Measurements from ENCODE around the gene ICOS. TPM values are rescaled to one million over a fixed set of nuclear protein-coding genes. Genes with fewer than 3 reads are reported as not detected.

Gene ICOS, protein sequence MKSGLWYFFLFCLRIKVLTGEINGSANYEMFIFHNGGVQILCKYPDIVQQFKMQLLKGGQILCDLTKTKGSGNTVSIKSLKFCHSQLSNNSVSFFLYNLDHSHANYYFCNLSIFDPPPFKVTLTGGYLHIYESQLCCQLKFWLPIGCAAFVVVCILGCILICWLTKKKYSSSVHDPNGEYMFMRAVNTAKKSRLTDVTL
- total RNA-seq: not detected
- long read RNA-seq: 0 reads

GRCh38 chr2:203936535-203936934, at the start of gene ICOS:
ICOS (plus strand) TSS chr2:203936763; CDS start chr2:203936815, 52 bp downstream.
- no peak for ATAC-seq
- intact Hi-C loops (cut with DNase I): no loop called here
- DNase-seq (ENCODE audit: missing footprints): no peak

DNA sequence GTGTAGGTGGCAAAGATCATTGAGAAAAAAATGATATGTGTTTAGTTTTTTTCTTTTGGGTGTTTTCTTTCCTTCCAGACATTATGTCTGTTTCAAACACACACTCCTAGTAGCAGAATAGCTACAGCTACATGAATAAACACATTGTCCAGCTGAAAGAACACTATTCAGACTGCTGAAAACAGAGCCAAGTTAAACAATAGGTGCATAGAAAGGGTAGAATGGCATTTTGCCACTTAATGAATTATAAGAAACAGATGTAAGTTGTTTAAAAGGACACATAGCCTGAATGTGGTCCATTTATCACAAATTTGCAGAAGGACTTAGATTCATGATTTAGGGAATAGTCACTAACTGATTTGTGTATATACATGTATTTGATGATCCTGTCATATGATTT, 48.9 kb upstream of the ICOS start:
- DNase-seq (ENCODE audit: missing footprints) (no peak), ATAC-seq (peak; percentile 32)
- intact Hi-C loops (cut with DNase I): no loop called here

GRCh38 chr2:203889542-203889941, 47.0 kb upstream of the ICOS start:
- ATAC-seq: no peak
- DNase-seq (ENCODE audit: missing footprints): no peak
- intact Hi-C loops (cut with DNase I): no loop called here

DNA sequence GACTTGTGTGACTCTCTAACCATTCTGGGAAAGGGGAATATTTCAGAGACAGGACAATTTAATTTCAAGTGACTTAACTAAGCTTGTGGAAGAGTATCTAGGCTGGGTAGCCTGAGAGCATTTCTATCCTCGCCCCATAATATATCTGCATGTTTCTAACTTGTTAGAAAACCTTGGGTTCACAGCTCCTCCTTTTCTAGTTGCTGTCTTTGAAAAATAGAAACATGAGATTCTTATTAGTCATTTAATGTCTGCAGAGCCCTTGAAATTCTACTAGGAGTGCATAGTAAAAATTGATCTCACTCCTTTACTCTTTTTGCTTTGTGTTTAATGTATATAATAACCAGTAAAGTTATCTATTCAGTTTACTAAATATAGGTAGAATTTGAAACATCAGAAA, 46.6 kb upstream of the ICOS start:
- intact Hi-C loops (cut with DNase I): no loop called here
- DNase-seq (ENCODE audit: missing footprints) (no peak), ATAC-seq (no peak)

DNA sequence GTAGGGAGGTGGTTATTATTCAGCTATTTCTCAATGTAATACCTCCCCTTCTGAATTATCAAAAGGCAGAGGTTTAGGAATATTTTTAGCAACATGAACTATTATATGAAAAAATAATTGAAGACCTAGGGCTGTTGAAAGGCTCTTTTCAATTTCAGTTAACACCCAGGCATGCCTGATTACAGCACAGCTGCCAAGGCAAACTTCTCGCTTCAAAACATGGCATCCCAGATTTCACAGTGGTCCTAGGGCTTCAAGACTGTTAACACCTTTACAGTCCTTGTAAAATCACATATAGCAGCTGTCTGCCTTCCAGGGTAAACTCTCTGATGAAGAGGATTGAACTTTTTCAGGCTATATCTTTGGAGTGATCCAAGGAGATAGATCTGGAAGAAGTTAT, 45.8 kb upstream of the ICOS start:
- intact Hi-C loops (cut with DNase I): no loop called here
- ATAC-seq (no peak), DNase-seq (ENCODE audit: missing footprints) (no peak)

- ATAC-seq (peak; percentile 17), DNase-seq (ENCODE audit: missing footprints) (no peak)
- intact Hi-C loops (cut with DNase I): no loop called here
Measured at GRCh38 chr2:203891474-203891873, 45.1 kb upstream of the ICOS start.

- ATAC-seq (no peak), DNase-seq (ENCODE audit: missing footprints) (no peak)
- intact Hi-C loops (cut with DNase I): no loop called here
Measured at GRCh38 chr2:203892207-203892606, 44.4 kb upstream of the ICOS start.

DNA sequence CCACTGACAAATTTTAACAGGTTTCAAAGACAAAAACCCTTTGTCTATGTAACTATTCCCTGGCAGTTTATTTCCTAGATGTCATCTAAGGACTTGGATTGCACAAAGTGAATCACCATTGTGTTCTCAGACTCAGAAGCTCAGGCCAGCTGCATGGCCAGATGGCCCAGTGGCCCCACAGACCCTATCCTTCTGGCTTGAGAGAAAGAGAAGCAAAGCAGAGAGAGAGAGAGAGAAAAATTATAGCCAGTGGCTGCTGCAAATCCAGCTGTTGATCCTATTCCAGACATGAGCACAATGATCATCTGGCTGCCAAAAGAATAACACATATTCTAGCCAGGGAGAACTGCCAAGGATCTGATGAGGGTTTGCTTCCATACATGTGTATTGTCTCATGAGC, 43.2 kb upstream of the ICOS start:
- DNase-seq (ENCODE audit: missing footprints) (peak; percentile 80), ATAC-seq (peak; percentile 94)
- intact Hi-C loops (cut with DNase I): no loop called here

GRCh38 chr2:203893840-203894239, 42.7 kb upstream of the ICOS start:
- ATAC-seq (peak; percentile 30), DNase-seq (ENCODE audit: missing footprints) (no peak)
- intact Hi-C loops (cut with DNase I): no loop called here

DNA sequence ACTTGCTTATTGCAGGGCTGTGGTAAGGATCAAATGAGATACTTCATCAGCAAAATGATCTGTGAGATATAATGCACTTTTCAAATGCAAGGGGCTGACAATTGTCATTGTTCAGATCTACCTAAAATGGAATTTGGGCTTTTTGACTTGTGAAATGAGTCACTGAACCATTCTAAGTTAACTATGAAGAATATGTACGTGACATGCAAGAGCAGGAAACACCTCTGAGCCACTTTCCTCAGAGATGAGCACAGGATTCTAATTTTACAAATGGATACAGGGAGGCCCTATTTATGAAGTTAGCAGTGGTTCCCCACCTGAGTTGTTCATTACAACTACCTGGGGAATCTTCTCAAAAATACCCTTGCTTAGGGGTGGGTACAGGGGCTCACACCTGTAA, 42.3 kb upstream of the ICOS start:
- intact Hi-C loops (cut with DNase I): no loop called here
- ATAC-seq: no peak
- DNase-seq (ENCODE audit: missing footprints): no peak

- DNase-seq (ENCODE audit: missing footprints) (no peak), ATAC-seq (no peak)
- intact Hi-C loops (cut with DNase I): no loop called here
Measured at GRCh38 chr2:203897544-203897943, 39.0 kb upstream of the ICOS start.

DNA sequence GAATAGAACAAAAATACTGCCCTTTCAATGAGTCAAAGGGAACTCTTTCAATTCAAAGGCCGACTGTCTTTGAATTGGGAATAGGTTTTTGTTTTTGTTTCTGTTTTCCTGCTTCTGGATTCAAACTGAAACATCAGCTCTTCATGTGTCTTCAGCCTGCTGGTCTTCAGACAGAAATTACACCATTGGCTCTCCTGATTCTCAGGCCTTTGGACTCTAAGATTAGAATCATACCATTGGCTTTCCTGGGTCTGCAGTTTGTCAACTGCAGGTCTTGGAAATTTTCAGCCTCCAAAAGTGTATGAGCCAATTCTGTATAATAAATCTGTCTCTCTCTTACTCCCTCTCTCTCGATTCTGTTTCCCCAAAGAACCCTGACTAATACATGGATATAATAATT, 37.9 kb upstream of the ICOS start:
- ATAC-seq (no peak), DNase-seq (ENCODE audit: missing footprints) (no peak)
- intact Hi-C loops (cut with DNase I): no loop called here

GRCh38 chr2:203900253-203900652, 36.3 kb upstream of the ICOS start:
- ATAC-seq: no peak
- DNase-seq (ENCODE audit: missing footprints): no peak
- intact Hi-C loops (cut with DNase I): no loop called here

DNA sequence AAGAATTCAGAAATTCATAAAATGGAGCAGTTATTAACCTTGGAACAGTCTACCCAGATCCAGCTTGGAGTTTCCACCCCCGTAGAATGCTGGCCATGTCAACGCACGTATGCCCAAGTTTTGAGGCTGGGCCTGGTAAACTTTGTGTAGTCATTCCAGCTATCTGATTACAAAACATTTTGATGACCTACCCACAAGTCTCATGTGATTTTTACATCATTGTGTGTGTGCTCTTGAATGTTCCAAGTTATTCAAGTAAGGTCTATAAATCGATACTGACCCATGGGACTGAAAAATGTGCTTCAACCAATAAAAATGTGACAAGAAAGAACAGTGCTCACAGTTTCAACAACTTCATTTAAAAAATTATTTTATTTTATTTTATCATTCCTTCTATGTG, 32.5 kb upstream of the ICOS start:
- ATAC-seq (no peak), DNase-seq (ENCODE audit: missing footprints) (no peak)
- intact Hi-C loops (cut with DNase I): no loop called here

GRCh38 chr2:203905656-203906055, 30.9 kb upstream of the ICOS start:
- no peak for ATAC-seq
- no peak for DNase-seq (ENCODE audit: missing footprints)
- intact Hi-C loops (cut with DNase I): loop anchor here (5.0 kb wide), 1 partner anchor 253 kb away; no protein-coding TSS in a partner anchor

DNA sequence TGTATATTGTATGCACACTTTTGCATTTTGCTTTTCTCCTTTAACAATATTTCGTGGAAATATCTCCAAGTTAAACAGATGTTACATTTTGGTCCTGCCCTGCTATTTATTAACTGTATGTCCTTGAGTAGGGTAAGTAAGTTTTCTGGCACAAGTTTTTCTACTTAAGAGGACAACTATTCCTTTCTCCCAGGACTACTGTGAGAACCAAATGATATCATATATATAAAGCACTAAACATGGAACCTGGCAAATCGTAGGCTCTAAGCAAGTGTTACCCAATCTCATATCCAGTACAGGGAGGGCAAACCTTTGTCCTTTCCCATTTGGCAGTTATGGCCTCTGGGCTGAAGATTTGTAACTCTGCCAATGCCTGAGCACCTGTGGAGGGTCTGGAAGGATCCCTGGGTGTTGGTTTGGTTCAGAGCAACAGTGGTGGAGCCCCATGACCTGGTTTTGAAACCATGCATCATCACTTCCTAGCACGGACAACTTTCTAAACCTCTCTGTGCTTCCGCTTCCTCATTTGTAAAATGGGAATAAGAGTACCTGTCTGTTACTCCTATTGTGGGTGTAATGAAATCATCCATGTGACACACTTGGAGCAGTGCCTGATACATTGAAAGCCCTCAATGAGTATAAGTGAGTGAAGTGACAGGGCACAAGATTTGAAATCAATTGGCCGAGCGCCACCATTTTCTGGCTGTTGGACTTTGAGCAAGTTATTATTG, 28.3 kb upstream of the ICOS start:
- peak; percentile 69 for DNase-seq (ENCODE audit: missing footprints)
- no peak for ATAC-seq
- intact Hi-C loops (cut with DNase I): loop anchor here (2.0 to 5.0 kb wide), 3 partner anchors 93 to 423 kb away; no protein-coding TSS in a partner anchor

GRCh38 chr2:203908797-203909185, 27.8 kb upstream of the ICOS start:
- DNase-seq (ENCODE audit: missing footprints) (no peak), ATAC-seq (peak; percentile 57)
- intact Hi-C loops (cut with DNase I): loop anchor here (2.0 to 5.0 kb wide), 3 partner anchors 94 to 424 kb away; no protein-coding TSS in a partner anchor

DNA sequence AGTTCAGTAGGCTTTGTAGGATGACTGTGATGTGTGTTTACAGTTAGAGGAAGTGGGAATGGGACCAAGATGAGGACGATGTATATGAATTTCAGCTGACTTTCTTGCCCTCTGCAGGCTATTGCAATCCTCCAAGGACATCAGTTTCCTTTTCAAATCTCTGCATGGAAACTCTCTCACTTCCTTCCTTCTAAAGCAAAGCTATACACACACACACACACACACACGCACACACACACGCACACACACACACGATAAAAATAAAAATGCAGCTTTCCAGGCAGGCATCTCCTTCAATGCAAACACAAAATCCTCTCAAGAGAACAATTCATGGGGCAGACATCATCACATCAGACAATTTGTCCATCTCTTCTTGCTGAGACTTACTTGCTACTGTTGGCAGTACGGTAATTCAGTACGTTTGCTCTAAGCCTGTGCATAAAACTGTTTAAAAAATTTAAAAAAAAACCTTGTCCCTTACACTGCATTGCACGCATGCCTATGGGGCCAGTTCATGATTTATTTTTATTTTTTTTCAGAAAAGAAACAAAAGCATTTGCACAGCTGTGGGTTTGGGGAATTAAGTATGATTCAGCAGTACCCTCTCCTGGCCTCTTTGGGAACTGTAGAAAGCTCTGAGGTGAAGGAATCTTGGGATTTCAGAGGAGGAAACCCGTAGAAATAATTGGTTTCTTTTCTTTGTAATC, 27.1 kb upstream of the ICOS start:
- DNase-seq (ENCODE audit: missing footprints): no peak

DNA sequence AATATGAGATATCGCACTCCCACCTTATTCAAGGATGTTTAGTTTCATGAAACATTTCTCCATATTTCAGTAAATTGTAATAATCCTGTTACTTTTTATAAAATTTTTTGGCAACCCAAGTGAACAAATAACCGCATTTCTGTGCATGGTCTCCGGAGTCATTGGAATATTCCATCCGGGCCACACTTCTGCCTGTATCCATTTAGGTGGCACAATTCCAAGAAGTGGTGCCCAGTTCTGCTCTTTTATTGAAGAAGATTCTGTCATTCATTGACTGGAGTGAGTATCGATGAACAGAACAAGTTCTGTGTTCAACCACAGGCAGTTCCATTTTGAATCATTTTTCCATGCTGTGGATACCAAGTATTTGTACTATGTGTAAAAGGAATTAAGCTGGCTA, 26.6 kb upstream of the ICOS start:
- DNase-seq (ENCODE audit: missing footprints): no peak
- no peak for ATAC-seq

More for the DNA sequence above, 27.1 kb upstream of the ICOS start:
- ATAC-seq: peak; percentile 83
- intact Hi-C loops (cut with DNase I): loop anchor here (2.0 to 5.0 kb wide), 3 partner anchors 95 to 425 kb away; no protein-coding TSS in a partner anchor

GRCh38 chr2:203913947-203914346, 22.6 kb upstream of the ICOS start:
- ATAC-seq: no peak
- intact Hi-C loops (cut with DNase I): no loop called here
- DNase-seq (ENCODE audit: missing footprints): no peak

More for the DNA sequence above, 26.6 kb upstream of the ICOS start:
- intact Hi-C loops (cut with DNase I): loop anchor here (2.0 to 5.0 kb wide), 3 partner anchors 95 to 425 kb away; no protein-coding TSS in a partner anchor

Data from Right ventricle myocardium inferior (tissue), 1 donor.